Pancreas (tissue), 10 donors: ENCODE results near the gene PDE8A. TPM values are rescaled to one million over a fixed set of nuclear protein-coding genes. Genes with fewer than 3 reads are reported as not detected.

Source experiments
- ATAC-seq, 4 donors: fragments of 200-7000 bp; cut with Tn5 transposase; one replicate each; pipeline versions ENCODE4 v1.8.0 to v1.9.1; 2020; ENCODE audit warnings: mild to moderate bottlenecking in 4 of 4, moderate library complexity in 4 of 4
- DNase-seq, 6 donors: peaks; one replicate each; pipeline ENCODE4 v3.0.0-alpha.2; 2020
- FAIRE-seq: peaks from 2 replicates; lab custom pipeline; 2012; peaks lifted over from hg19 to GRCh38; lab: Jason Lieb, UNC
- H3K27ac ChIP-seq, 4 donors: fragments of 200-600 bp; sonication (generic); 1 replicate in 3 of 4; 2 replicates in 1 of 4; pipeline versions ENCODE4 v1.5.0 to v1.8.0; 2020
- H3K27me3 ChIP-seq, 4 donors: fragments of 200-600 bp; one replicate each; pipeline ENCODE4 v1.8.0; 2021
- H3K36me3 ChIP-seq, 3 donors: fragments of 200-600 bp; sonication (generic) in 1 of 3; one replicate each; pipeline versions ENCODE4 v1.5.0 to v1.8.0; 2020 to 2021
- H3K4me1 ChIP-seq, 3 donors: fragments of 200-600 bp; one replicate each; pipeline ENCODE4 v1.8.0; 2021
- H3K4me3 ChIP-seq, 4 donors: fragments of 200-600 bp; sonication (generic) in 2 of 4; one replicate each; pipeline versions ENCODE4 v1.5.0 to v1.8.0; 2020 to 2021
- H3K9me3 ChIP-seq, 4 donors: fragments of 200-600 bp; one replicate each; pipeline ENCODE4 v1.8.0; 2021
- CTCF ChIP-seq, 4 donors: fragments of 200-600 bp; sonication (generic) in 3 of 4; IDR thresholded peaks; one replicate each; pipeline versions ENCODE4 v1.5.0 to v1.8.0; 2021; ENCODE audit warnings: antibody characterized with exemption in 4 of 4
- WGBS, 2 donors: extraction: QIAGEN DNeasy Blood & Tissue Kit; methylation state at CpG; one replicate each; pipeline ENCODE4 v1.1.7; 2013; 5-methylcytosine and 5-hydroxymethylcytosine counted together
- intact Hi-C, 3 donors: fragments of 100-400 bp; cut with DNase I; formaldehyde crosslinking; loops; one replicate each; pipeline versions ENCODE4 v1.11.1 to v1.14.2; 2022
- polyA plus RNA-seq, 2 donors: library from polyadenylated mRNA; stranded (reverse); fragments of 200-250 nt; gene quantifications; one replicate each; pipeline ENCODE4 v1.2.3, GENCODE V29; 2013
- total RNA-seq, 6 donors: library from RNA; stranded (reverse); fragmentation: NEBNext Ultra II Directional in 4 of 6; extraction: Animal tissue kit (Norgen Biotek cat#: 25700) in 4 of 6; gene quantifications; one replicate each; pipeline versions ENCODE4 v1.2.1 to v1.2.4, GENCODE V29; 2021 to 2023
- donor health status: healthy with polysubstance abuse.
- donor health status: DM: no; HTN: no; CAD: no; lungs with moderate emphysema.
- donor health status: DM: no; HTN: no; CAD: no.
- donor health status: control.
- donor health status: control.
- donor health status: Bipolar disorder and iron deficiency.
- donor health status: DM: yes; HTN: yes; CAD: no.
- donor health status: DM: no; HTN: no; CAD: no.
- donor health status: DM: no; HTN: no; CAD: no.
- donor health status: DM: yes; HTN: yes; CAD: no.

The PDE8A gene
- total and polyA plus RNA-seq, 8 donors = 14.7 to 31.3 (median 20.7) TPM

- TF ChIP-seq CTCF (IDR thresholded peaks at IDR 0.05) = no peak
- Histone ChIP-seq H3K27me3 (no peaks in the 10 kb centered on the region), H3K4me1 (no peaks in the 10 kb centered on the region), H3K27ac (no peak overlapping the region), H3K9me3 (no peaks in the 10 kb centered on the region), H3K4me3 (no peak overlapping the region), H3K36me3 (peaks cover 0 to 18% (median 4%) of the 10 kb centered on the region in 3 donors)
- FAIRE-seq (no peak), ATAC-seq (no peak), DNase-seq (no peak)
- 82 to 92% methylated on average over 3 of the region's 3 CpGs for WGBS, 2 donors
- intact Hi-C loops = no loop called here
Measured at GRCh38 chr15:85116494-85116893, 134.8 kb downstream of the PDE8A start.

- Histone ChIP-seq H3K4me3 (no peak overlapping the region), H3K9me3 (no peaks in the 10 kb centered on the region), H3K4me1 (no peaks in the 10 kb centered on the region), H3K36me3 (peaks cover 0 to 21% (median 4%) of the 10 kb centered on the region in 3 donors), H3K27me3 (no peaks in the 10 kb centered on the region), H3K27ac (no peak overlapping the region)
- no peak for DNase-seq
- no peak for TF ChIP-seq CTCF (IDR thresholded peaks at IDR 0.05)
- no peak for ATAC-seq
- WGBS, 2 donors = 85 to 95% methylated on average over 5 of the region's 5 CpGs
- intact Hi-C loops = no loop called here
- no peak for FAIRE-seq
Measured at GRCh38 chr15:85116925-85117646, 135.4 kb downstream of the PDE8A start.

- Histone ChIP-seq H3K27me3 (no peaks in the 10 kb centered on the region), H3K4me3 (no peak overlapping the region), H3K27ac (no peak overlapping the region), H3K9me3 (no peaks in the 10 kb centered on the region), H3K36me3 (peaks cover 0 to 21% (median 4%) of the 10 kb centered on the region in 3 donors), H3K4me1 (no peaks in the 10 kb centered on the region)
- DNase-seq (no peak), ATAC-seq (no peak), FAIRE-seq (no peak)
- TF ChIP-seq CTCF (IDR thresholded peaks at IDR 0.05) = no peak
- intact Hi-C loops = no loop called here
- whole genome bisulfite sequencing, 2 donors = 95 to 99% methylated on average over 4 of the region's 4 CpGs
Measured at GRCh38 chr15:85118173-85118572, 136.5 kb downstream of the PDE8A start.

- Histone ChIP-seq H3K9me3 (no peaks in the 10 kb centered on the region), H3K36me3 (peaks cover 0 to 21% (median 4%) of the 10 kb centered on the region in 3 donors), H3K27ac (no peak overlapping the region), H3K4me3 (no peak overlapping the region), H3K4me1 (no peaks in the 10 kb centered on the region), H3K27me3 (no peaks in the 10 kb centered on the region)
- no peak for FAIRE-seq
- no peak for DNase-seq
- intact Hi-C loops = no loop called here
- no peak for TF ChIP-seq CTCF (IDR thresholded peaks at IDR 0.05)
- no peak for ATAC-seq
- 72 to 80% methylated on average over 2 of the region's 2 CpGs for WGBS, 2 donors
Measured at GRCh38 chr15:85118581-85118980, 136.9 kb downstream of the PDE8A start.
